Neuron (in vitro differentiated cells): Measurements from ENCODE around the gene DPPA2.
A peak's percentile ranks its signal among the peaks of the same experiment; 100 is the strongest.

ENCODE experiments used
- H2AFZ ChIP-seq: one replicate; pipeline ENCODE4 v1.6.1; 2013; ENCODE audit warnings: low read depth, mild to moderate bottlenecking, inconsistent platforms, low read length, moderate library complexity
- H3K27me3 ChIP-seq: one replicate; pipeline ENCODE4 v1.6.1; 2013; ENCODE audit warnings: low read length; ENCODE audit not compliant: insufficient read depth
- H3K36me3 ChIP-seq: one replicate; pipeline ENCODE4 v1.6.1; 2013; ENCODE audit warnings: low read length; ENCODE audit not compliant: insufficient read depth
- H3K4me1 ChIP-seq: one replicate; pipeline ENCODE4 v1.6.1; 2013; ENCODE audit warnings: low read length; ENCODE audit not compliant: insufficient read depth
- H3K4me3 ChIP-seq: 2 replicates; pipeline ENCODE4 v1.5.1; 2013; ENCODE audit warnings: mild to moderate bottlenecking, low read length, moderate library complexity
- H3K9me3 ChIP-seq: one replicate; pipeline ENCODE4 v1.6.1; 2013; ENCODE audit warnings: low read length

Gene DPPA2

GRCh38 chr3:109339197-109339596 lies 22.9 kb upstream of the DPPA2 start:
- no peaks in the 10 kb centered on the region for H3K27me3 ChIP-seq
- H3K9me3 ChIP-seq: no peaks in the 10 kb centered on the region
- H3K36me3 ChIP-seq: peaks cover 3% of the 10 kb centered on the region
- H2AFZ ChIP-seq: no peak overlapping the region
- no peak overlapping the region for H3K4me3 ChIP-seq
- peaks cover 6% of the 10 kb centered on the region for H3K4me1 ChIP-seq

GRCh38 chr3:109338322-109338721 lies 22.0 kb upstream of the DPPA2 start:
- Histone ChIP-seq H3K4me1 (peaks cover 6% of the 10 kb centered on the region), H3K27me3 (no peaks in the 10 kb centered on the region), H2AFZ (no peak overlapping the region), H3K9me3 (no peaks in the 10 kb centered on the region), H3K4me3 (no peak overlapping the region), H3K36me3 (peaks cover 11% of the 10 kb centered on the region)

GRCh38 chr3:109337393-109337792 lies 21.1 kb upstream of the DPPA2 start, which contains the start of gene DPPA4:
TSS of gene DPPA4 (minus strand) at chr3:109337546. CDS start at chr3:109337517, 29 bp downstream.
- Histone ChIP-seq H3K9me3 (no peaks in the 10 kb centered on the region), H3K36me3 (peaks cover 18% of the 10 kb centered on the region), H2AFZ (peak within 1 kb of the TSS; percentile 58), H3K27me3 (no peaks in the 10 kb centered on the region), H3K4me1 (peaks cover 6% of the 10 kb centered on the region), H3K4me3 (peak within 1 kb of the TSS; percentile 71)

- Histone ChIP-seq H3K27me3 (no peaks in the 10 kb centered on the region), H3K4me1 (peaks cover 6% of the 10 kb centered on the region), H2AFZ (peak overlapping the region; percentile 58), H3K9me3 (no peaks in the 10 kb centered on the region), H3K36me3 (peaks cover 25% of the 10 kb centered on the region), H3K4me3 (peak overlapping the region; percentile 71)
Observed at GRCh38 chr3:109336291-109336861, 20.1 kb upstream of the DPPA2 start.

- Histone ChIP-seq H3K27me3 (no peaks in the 10 kb centered on the region), H3K4me3 (peak overlapping the region; percentile 18), H3K36me3 (peaks cover 37% of the 10 kb centered on the region), H3K4me1 (peaks cover 6% of the 10 kb centered on the region), H3K9me3 (no peaks in the 10 kb centered on the region), H2AFZ (no peak overlapping the region)
Observed at GRCh38 chr3:109334572-109334971, 18.3 kb upstream of the DPPA2 start.

GRCh38 chr3:109331692-109332091 lies 15.4 kb upstream of the DPPA2 start:
- H2AFZ ChIP-seq: no peak overlapping the region
- H3K4me3 ChIP-seq: no peak overlapping the region
- no peaks in the 10 kb centered on the region for H3K27me3 ChIP-seq
- peaks cover 6% of the 10 kb centered on the region for H3K4me1 ChIP-seq
- H3K9me3 ChIP-seq: no peaks in the 10 kb centered on the region
- H3K36me3 ChIP-seq: peaks cover 53% of the 10 kb centered on the region

- Histone ChIP-seq H2AFZ (no peak overlapping the region), H3K4me3 (no peak overlapping the region), H3K27me3 (no peaks in the 10 kb centered on the region), H3K9me3 (no peaks in the 10 kb centered on the region), H3K4me1 (peaks cover 4% of the 10 kb centered on the region), H3K36me3 (peaks cover 57% of the 10 kb centered on the region)
Observed at GRCh38 chr3:109330405-109330804, 14.1 kb upstream of the DPPA2 start.

- H3K9me3 ChIP-seq: no peaks in the 10 kb centered on the region
- no peak overlapping the region for H2AFZ ChIP-seq
- no peaks in the 10 kb centered on the region for H3K27me3 ChIP-seq
- H3K4me1 ChIP-seq: no peaks in the 10 kb centered on the region
- H3K36me3 ChIP-seq: peaks cover 46% of the 10 kb centered on the region
- no peak overlapping the region for H3K4me3 ChIP-seq
Observed at GRCh38 chr3:109328202-109328601, 11.9 kb upstream of the DPPA2 start.

GRCh38 chr3:109325657-109326056 lies 9.3 kb upstream of the DPPA2 start:
- Histone ChIP-seq H3K4me3 (no peak overlapping the region), H2AFZ (no peak overlapping the region), H3K36me3 (peaks cover 27% of the 10 kb centered on the region)

GRCh38 chr3:109325109-109325508 lies 8.8 kb upstream of the DPPA2 start:
- Histone ChIP-seq H3K4me1 (no peaks in the 10 kb centered on the region), H3K4me3 (no peak overlapping the region), H3K27me3 (no peaks in the 10 kb centered on the region), H3K36me3 (peaks cover 23% of the 10 kb centered on the region), H2AFZ (no peak overlapping the region), H3K9me3 (no peaks in the 10 kb centered on the region)

More at GRCh38 chr3:109325657-109326056, 9.3 kb upstream of the DPPA2 start:
- no peaks in the 10 kb centered on the region for H3K27me3 ChIP-seq
- no peaks in the 10 kb centered on the region for H3K9me3 ChIP-seq
- H3K4me1 ChIP-seq: no peaks in the 10 kb centered on the region

- Histone ChIP-seq H3K4me3 (no peak overlapping the region), H2AFZ (no peak overlapping the region), H3K9me3 (no peaks in the 10 kb centered on the region), H3K4me1 (no peaks in the 10 kb centered on the region), H3K27me3 (no peaks in the 10 kb centered on the region), H3K36me3 (no peaks in the 10 kb centered on the region)
Observed at GRCh38 chr3:109313061-109313460, 3.3 kb downstream of the DPPA2 start.

- Histone ChIP-seq H3K4me1 (no peaks in the 10 kb centered on the region), H2AFZ (no peak overlapping the region), H3K27me3 (no peaks in the 10 kb centered on the region), H3K36me3 (no peaks in the 10 kb centered on the region), H3K4me3 (no peak overlapping the region), H3K9me3 (no peaks in the 10 kb centered on the region)
Observed at GRCh38 chr3:109297496-109297895, 18.8 kb downstream of the DPPA2 start.

GRCh38 chr3:109284071-109284470 lies 32.2 kb downstream of the DPPA2 start:
- H3K4me1 ChIP-seq: no peaks in the 10 kb centered on the region
- H3K27me3 ChIP-seq: no peaks in the 10 kb centered on the region
- H3K4me3 ChIP-seq: no peak overlapping the region
- H3K9me3 ChIP-seq: no peaks in the 10 kb centered on the region
- H3K36me3 ChIP-seq: no peaks in the 10 kb centered on the region
- no peak overlapping the region for H2AFZ ChIP-seq

GRCh38 chr3:109278546-109278945 lies 37.8 kb downstream of the DPPA2 start:
- H3K4me1 ChIP-seq: no peaks in the 10 kb centered on the region
- no peaks in the 10 kb centered on the region for H3K27me3 ChIP-seq
- no peak overlapping the region for H2AFZ ChIP-seq
- H3K4me3 ChIP-seq: no peak overlapping the region
- H3K9me3 ChIP-seq: no peaks in the 10 kb centered on the region
- no peaks in the 10 kb centered on the region for H3K36me3 ChIP-seq
